Cardiac fibroblast (primary cell): ENCODE measurements around the gene UNC13C.

Experiments
- DNase-seq, 2 donors: peaks; one replicate each; pipeline versions ENCODE4 v3.0.0 to v3.0.0-alpha.2; 2010; ENCODE audit warnings: low read depth in 2 of 2
- H3K4me3 ChIP-seq, 2 donors: replicated peaks in 1 of 2; 1 replicate in 1 of 2; 2 replicates in 1 of 2; pipeline ENCODE4 v1.5.1; 2011; ENCODE audit warnings: low read depth in 2 of 2, low read length in 2 of 2, mild to moderate bottlenecking in 2 of 2, moderate library complexity in 1 of 2
- TF ChIP-seq, protein P1 (sequence below): IDR thresholded peaks from one replicate; pipeline ENCODE4 v1.5.1; 2011; ENCODE audit warnings: low read depth, mild to moderate bottlenecking, low read length, inconsistent platforms

The UNC13C gene

DNA sequence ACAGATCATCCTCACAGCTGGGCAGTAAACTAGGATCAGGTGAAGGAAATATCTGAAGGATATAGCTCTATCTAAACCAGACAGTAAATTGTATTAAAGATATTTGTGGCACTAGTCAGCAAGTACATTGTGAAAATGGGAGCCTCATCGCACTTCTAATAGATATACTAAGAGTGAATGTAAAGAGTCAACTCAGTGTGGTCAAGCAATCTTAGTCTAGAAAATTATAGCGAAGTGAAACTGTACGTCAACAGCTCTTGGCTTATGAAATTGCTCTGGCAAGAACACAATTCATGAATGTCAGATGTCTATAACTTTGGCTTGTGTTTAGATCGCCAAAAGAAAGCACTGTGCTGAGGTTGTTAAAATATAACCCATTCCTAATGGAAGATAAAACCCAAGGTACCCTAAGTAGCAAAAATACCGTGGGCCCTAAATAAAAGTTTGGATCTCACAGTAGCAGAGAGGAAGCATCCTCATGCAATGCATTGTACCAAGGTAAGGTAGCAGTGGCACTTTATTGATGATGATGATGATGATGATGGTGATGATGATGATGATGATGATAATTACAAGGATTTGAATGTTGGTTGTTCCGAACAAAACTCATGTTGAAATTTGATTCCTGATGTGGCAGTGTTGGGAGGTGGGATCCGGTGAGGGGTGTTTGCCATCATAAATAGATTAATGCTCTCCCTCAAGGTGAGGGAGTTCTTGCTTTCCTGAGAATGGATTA, 228.5 kb downstream of the UNC13C start:
- DNase-seq = no peak
- no peak overlapping the region for H3K4me3 ChIP-seq
- TF ChIP-seq, protein P1, sequence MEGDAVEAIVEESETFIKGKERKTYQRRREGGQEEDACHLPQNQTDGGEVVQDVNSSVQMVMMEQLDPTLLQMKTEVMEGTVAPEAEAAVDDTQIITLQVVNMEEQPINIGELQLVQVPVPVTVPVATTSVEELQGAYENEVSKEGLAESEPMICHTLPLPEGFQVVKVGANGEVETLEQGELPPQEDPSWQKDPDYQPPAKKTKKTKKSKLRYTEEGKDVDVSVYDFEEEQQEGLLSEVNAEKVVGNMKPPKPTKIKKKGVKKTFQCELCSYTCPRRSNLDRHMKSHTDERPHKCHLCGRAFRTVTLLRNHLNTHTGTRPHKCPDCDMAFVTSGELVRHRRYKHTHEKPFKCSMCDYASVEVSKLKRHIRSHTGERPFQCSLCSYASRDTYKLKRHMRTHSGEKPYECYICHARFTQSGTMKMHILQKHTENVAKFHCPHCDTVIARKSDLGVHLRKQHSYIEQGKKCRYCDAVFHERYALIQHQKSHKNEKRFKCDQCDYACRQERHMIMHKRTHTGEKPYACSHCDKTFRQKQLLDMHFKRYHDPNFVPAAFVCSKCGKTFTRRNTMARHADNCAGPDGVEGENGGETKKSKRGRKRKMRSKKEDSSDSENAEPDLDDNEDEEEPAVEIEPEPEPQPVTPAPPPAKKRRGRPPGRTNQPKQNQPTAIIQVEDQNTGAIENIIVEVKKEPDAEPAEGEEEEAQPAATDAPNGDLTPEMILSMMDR = no peak

DNA sequence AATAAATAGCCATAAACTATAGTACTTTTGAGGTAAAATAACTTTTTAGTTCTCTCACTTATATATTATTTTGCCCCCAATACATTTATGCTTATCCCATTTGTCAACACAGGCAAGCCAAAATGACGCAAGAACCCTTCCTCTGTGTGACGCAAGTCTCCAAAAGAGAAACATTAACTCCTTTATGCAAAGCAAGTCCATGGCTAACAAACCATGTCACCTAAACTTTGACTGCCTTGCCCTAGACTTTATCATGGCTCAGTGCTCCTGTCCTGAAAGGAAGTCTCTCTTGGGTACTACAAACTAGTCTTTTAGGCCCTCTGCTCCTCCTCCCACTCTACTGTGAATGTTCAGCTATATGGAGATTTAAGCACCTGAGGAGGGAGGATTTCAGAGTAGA, 230.5 kb downstream of the UNC13C start:
- TF ChIP-seq, protein P1 = no peak
- no peak overlapping the region for H3K4me3 ChIP-seq
- no peak for DNase-seq

DNA sequence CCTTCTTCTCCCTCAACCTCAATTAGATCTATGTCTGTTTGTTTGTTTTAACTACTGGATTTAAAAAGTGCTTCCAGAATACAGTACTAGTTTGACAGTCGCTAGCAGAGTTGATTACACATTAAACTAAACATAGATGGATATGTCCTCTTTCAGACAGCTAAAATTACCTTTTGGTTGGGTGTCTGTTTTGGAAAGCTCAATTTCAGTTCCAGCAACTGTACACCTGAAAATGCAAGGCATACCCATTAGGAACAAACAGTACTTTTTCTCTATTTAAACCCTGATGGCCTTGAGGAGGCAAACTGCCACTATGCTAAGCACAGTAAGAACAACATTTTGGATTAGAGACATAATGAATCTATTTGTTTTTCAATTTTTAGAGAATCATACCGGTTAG, 234.4 kb downstream of the UNC13C start:
- DNase-seq = no peak
- no peak overlapping the region for H3K4me3 ChIP-seq
- TF ChIP-seq, protein P1 = no peak

DNA sequence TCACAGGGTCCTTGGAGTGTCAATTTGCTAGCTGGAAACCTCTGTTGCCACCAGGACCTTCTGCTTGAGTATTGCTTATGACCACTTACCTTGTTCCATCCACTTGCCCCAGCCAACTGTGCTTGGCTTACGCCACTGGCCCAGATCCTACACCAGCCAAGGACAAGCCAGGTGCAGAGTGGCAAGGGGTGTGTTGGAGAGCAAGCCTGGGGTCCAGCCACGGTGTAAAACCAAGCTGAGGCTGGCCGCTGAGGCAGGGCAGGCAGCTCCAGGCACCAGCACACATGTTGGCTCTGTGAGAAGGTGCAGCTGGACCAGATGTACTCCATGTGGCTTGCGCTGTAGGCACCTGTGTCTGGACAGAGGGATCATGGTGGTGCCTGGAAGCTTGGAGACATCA, 248.2 kb downstream of the UNC13C start:
- no peak overlapping the region for H3K4me3 ChIP-seq
- TF ChIP-seq, protein P1 = no peak
- DNase-seq = no peak

DNA sequence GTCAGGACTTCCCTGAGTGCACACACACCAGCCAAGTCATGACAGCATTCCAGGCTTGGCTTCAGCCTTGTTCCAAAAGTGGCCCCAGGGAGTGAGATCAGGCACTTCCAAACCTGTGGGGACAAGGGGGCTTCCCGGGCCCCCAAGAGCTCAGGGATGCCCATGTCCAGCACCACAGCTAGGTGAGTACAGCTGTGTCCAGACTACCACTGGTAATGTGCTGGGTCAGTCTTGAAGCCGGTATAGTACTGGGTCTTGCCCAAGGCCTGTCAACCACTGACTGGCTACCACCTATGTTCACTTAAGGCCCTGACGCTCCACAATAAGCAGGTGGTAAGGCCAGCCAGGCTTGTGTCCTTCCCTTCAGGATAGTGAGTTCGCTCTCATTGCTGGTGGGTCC, 249.3 kb downstream of the UNC13C start:
- DNase-seq = no peak
- TF ChIP-seq, protein P1 = no peak
- no peak overlapping the region for H3K4me3 ChIP-seq

DNA sequence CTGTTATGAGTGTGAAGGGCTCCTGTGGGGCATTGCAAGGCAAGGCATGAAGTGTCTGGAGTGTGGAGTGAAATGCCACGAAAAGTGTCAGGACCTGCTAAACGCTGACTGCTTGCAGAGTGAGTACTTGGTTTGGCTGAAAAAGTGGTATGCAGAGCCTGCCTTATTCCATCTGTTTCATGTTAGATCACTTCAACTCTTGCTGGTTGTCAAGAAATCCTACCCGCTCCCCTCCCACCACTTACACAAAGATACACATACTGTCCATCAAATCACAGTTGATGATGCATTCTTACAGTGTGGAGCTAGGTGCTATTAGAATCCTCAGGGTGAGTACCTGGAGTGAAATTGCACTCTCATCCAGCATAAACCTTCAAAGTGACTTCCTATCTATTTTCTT, 272.1 kb downstream of the UNC13C start:
- H3K4me3 ChIP-seq = no peak overlapping the region
- DNase-seq = no peak
- TF ChIP-seq, protein P1 = no peak

DNA sequence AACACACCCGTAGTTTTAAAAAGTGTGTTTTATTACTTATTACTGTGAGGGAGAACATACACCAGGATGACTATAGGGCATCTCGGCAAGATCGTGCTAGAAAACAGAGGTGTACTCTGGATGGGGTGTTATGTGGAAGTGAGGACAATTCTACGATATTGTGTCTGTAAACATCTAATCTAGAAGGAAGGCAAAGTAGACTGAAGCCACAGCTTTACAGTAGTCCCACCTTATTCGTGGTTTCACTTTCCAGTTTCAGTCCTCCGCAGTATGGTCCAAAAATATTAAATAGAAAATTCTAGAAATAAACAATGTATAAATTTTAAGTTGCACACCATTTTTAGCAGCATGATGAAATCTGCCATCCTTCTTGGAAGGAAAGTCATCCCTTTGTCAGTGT, 277.9 kb downstream of the UNC13C start:
- no peak overlapping the region for H3K4me3 ChIP-seq
- TF ChIP-seq, protein P1 = no peak
- DNase-seq = no peak
